Body of pancreas (tissue), 4 donors: ENCODE measurements around the gene PKLR. TPM values are rescaled to one million over a fixed set of nuclear protein-coding genes. Genes with fewer than 3 reads are reported as not detected.
A peak's percentile ranks its signal among the peaks of the same experiment; 100 is the strongest.

Experiments
- ATAC-seq: fragments of 150-250 bp; one replicate; pipeline ENCODE4 v1.9.1; 2016
- DNase-seq, 4 donors: peaks; one replicate each; pipeline ENCODE4 v3.0.0-alpha.2; 2019
- H3K27ac ChIP-seq, 4 donors: fragments of 200-600 bp; sonication (generic); 1 replicate in 3 of 4; 2 replicates in 1 of 4; pipeline versions ENCODE4 v1.5.1 to v1.6.1; 2016 to 2019; ENCODE audit warnings: mild to moderate bottlenecking in 1 of 4, mixed read lengths in 1 of 4, moderate library complexity in 1 of 4
- H3K27me3 ChIP-seq, 2 donors: fragments of 200-600 bp; sonication (generic); one replicate each; pipeline ENCODE4 v1.6.0; 2016; ENCODE audit warnings: mild to moderate bottlenecking in 1 of 2
- H3K36me3 ChIP-seq, 2 donors: fragments of 200-600 bp; sonication (generic); replicated peaks in 1 of 2; 2 replicates each; pipeline ENCODE4 v1.5.1; 2016; ENCODE audit warnings: low read depth in 2 of 2; ENCODE audit not compliant: insufficient read depth in 1 of 2
- H3K4me1 ChIP-seq: fragments of 200-600 bp; sonication (generic); one replicate; pipeline ENCODE4 v1.6.0; 2016
- H3K4me3 ChIP-seq, 2 donors: fragments of 200-600 bp; sonication (generic); 1 replicate in 1 of 2; 2 replicates in 1 of 2; pipeline ENCODE4 v1.5.1; 2016 to 2019
- H3K9me3 ChIP-seq, 3 donors: fragments of 200-600 bp; sonication (generic); 1 replicate in 2 of 3; 2 replicates in 1 of 3; pipeline ENCODE4 v1.5.1; 2016
- POLR2A ChIP-seq, 3 donors: fragments of 450-650 bp; IDR thresholded peaks; one replicate each; pipeline ENCODE4 v1.6.1; 2016; ENCODE audit warnings: antibody characterized with exemption in 3 of 3, mild to moderate bottlenecking in 2 of 3
- WGBS, 2 donors: methylation state at CpG; one replicate each; pipeline ENCODE4 v1.1.5; 2017; 5-methylcytosine and 5-hydroxymethylcytosine counted together
- intact Hi-C: fragments of 100-400 bp; cut with DNase I; formaldehyde crosslinking; loops from one replicate; pipeline ENCODE4 v1.15.1; 2023
- total RNA-seq, 2 donors: library from RNA; depleted of rRNA; stranded (reverse); fragments of >200 nt; gene quantifications; one replicate each; pipeline ENCODE4 v1.1.0, GENCODE V29; 2016
- TF ChIP-seq, protein P1 (sequence below), 7 experiments: fragments of 450-650 bp in 4 of 7; fragments of 200-600 bp in 3 of 7; sonication (generic) in 3 of 7; IDR thresholded peaks; one replicate each; pipeline ENCODE4 v1.5.1; 2016 to 2019; ENCODE audit warnings: antibody characterized with exemption in 7 of 7

The PKLR gene
- total RNA-seq, 2 donors from 2014 or later: not detected

DNA sequence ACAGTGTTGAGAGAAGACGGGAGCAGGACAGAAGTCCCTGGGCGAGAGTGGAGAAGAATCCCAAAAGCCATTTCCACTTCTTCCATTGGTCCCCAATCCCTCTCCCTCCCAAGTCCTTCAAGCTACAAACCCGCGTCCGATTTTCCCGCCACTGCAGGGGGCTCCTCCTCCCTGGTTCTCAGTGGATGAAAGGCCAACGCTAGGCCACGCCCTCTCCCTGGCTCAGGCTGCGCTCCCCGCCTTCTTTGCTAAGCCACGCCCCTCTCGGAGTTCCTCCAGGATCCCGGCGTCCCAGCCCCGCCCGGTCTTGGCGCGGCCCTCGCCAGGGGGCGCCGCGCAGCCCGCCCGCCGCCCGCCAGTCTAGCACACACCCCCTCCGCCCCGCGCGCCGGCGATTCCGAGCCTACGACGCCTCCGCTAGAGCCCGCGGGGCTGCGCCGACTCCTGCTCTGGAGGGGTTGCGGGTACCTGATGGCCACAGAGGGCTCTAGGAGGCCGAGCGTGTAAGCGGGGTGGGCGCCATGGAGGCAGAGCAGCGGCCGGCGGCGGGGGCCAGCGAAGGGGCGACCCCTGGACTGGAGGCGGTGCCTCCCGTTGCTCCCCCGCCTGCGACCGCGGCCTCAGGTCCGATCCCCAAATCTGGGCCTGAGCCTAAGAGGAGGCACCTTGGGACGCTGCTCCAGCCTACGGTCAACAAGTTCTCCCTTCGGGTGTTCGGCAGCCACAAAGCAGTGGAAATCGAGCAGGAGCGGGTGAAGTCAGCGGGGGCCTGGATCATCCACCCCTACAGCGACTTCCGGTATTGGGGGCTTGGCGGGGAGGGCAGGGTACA lies 24.0 kb downstream of the PKLR start, which contains the start of gene HCN3:
Gene HCN3, plus strand, starts transcription at position 394 of the 832 bp plus-strand sequence. Its CDS starts 128 bp downstream, at position 522.
- ATAC-seq (peak; percentile 91), DNase-seq (peak; percentile 98 to 99 (median 99))
- peaks cover 17% of the 10 kb centered on the region for H3K4me1 ChIP-seq
- TF ChIP-seq POLR2A (IDR thresholded peaks at IDR 0.05): no peak
- TF ChIP-seq, protein P1, sequence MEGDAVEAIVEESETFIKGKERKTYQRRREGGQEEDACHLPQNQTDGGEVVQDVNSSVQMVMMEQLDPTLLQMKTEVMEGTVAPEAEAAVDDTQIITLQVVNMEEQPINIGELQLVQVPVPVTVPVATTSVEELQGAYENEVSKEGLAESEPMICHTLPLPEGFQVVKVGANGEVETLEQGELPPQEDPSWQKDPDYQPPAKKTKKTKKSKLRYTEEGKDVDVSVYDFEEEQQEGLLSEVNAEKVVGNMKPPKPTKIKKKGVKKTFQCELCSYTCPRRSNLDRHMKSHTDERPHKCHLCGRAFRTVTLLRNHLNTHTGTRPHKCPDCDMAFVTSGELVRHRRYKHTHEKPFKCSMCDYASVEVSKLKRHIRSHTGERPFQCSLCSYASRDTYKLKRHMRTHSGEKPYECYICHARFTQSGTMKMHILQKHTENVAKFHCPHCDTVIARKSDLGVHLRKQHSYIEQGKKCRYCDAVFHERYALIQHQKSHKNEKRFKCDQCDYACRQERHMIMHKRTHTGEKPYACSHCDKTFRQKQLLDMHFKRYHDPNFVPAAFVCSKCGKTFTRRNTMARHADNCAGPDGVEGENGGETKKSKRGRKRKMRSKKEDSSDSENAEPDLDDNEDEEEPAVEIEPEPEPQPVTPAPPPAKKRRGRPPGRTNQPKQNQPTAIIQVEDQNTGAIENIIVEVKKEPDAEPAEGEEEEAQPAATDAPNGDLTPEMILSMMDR (IDR thresholded peaks at IDR 0.05): peak; percentile 33 to 88 (median 67)
- H3K4me3 ChIP-seq: peak within 1 kb of the TSS; percentile 46 to 88
- no peaks in the 10 kb centered on the region for H3K36me3 ChIP-seq
- 1 to 5% methylated on average over 6 to 68 of the region's 68 CpGs for WGBS, 2 donors
- H3K27ac ChIP-seq: peak within 1 kb of the TSS; percentile 8 to 66 (median 44)
- H3K27me3 ChIP-seq: no peaks in the 10 kb centered on the region
- intact Hi-C loops: no loop called here
- no peaks in the 10 kb centered on the region for H3K9me3 ChIP-seq

GRCh38 chr1:155273343-155274245 lies 27.6 kb downstream of the PKLR start, which contains the start of gene CLK2:
TSS of gene CLK2 (minus strand) at chr1:155273504. CDS start at chr1:155270977, 2,527 bp downstream.
- intact Hi-C loops: no loop called here
- 16 to 31% methylated on average over 23 to 36 of the region's 61 CpGs for WGBS, 2 donors
- ATAC-seq (peak; percentile 86), DNase-seq (peak; percentile 95 to 96 (median 96))
- Histone ChIP-seq H3K27ac (peak within 1 kb of the TSS; percentile 90 to 97 (median 94)), H3K9me3 (no peaks in the 10 kb centered on the region), H3K4me3 (peak within 1 kb of the TSS; percentile 73 to 98), H3K27me3 (no peaks in the 10 kb centered on the region), H3K36me3 (peaks cover 8 to 17% of the 10 kb centered on the region in 2 donors), H3K4me1 (peaks cover 33% of the 10 kb centered on the region)
- TF ChIP-seq POLR2A (IDR thresholded peaks at IDR 0.05): peak; percentile 52 to 83 (median 66)
- TF ChIP-seq, protein P1 (IDR thresholded peaks at IDR 0.05): peak in 1 of 7 experiments; percentile 12

- Histone ChIP-seq H3K4me3 (peak overlapping the region; percentile 73 to 98), H3K27me3 (no peaks in the 10 kb centered on the region), H3K36me3 (peaks cover 13 to 26% of the 10 kb centered on the region in 2 donors), H3K4me1 (peaks cover 25% of the 10 kb centered on the region), H3K9me3 (no peaks in the 10 kb centered on the region), H3K27ac (peak overlapping the region; percentile 90 to 97 (median 94))
- DNase-seq (no peak), ATAC-seq (peak; percentile 22)
- WGBS, 2 donors: 4 to 6% methylated on average over 27 to 33 of the region's 44 CpGs
- no peak for TF ChIP-seq POLR2A (IDR thresholded peaks at IDR 0.05)
- TF ChIP-seq, protein P1 (IDR thresholded peaks at IDR 0.05): no peak
- intact Hi-C loops: no loop called here
Observed at GRCh38 chr1:155272466-155273342, 28.5 kb downstream of the PKLR start.

DNA sequence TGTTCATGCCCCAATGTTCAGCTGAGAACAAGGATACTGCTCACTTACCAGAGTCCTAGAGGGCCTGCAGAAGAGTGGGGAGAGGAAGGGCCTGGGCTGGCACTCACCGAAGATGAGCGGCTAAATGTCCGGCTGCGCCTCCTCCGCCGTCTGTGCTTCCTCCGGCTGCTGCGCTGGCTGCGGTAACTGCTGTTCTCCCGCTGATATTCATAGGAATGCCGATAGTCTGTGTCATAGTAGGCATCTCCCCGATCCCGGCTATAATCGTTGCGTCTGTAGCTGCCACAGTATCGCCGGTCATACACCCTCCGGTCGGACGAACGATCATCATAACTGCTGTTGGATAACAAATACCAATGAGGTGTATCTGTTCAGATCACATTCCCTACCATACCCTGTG lies 31.9 kb downstream of the PKLR start:
- intact Hi-C loops: no loop called here
- Histone ChIP-seq H3K27me3 (no peaks in the 10 kb centered on the region), H3K27ac (no peak overlapping the region), H3K4me1 (peaks cover 23% of the 10 kb centered on the region), H3K9me3 (no peaks in the 10 kb centered on the region), H3K36me3 (peaks cover 13 to 47% of the 10 kb centered on the region in 2 donors), H3K4me3 (no peak overlapping the region)
- 91 to 92% methylated on average over 20 to 21 of the region's 21 CpGs for WGBS, 2 donors
- no peak for TF ChIP-seq POLR2A (IDR thresholded peaks at IDR 0.05)
- TF ChIP-seq, protein P1 (IDR thresholded peaks at IDR 0.05): no peak
- no peak for ATAC-seq
- no peak for DNase-seq
